OCI-LY7 (cell line): ENCODE measurements around the gene CDK2. TPM values are rescaled to one million over a fixed set of nuclear protein-coding genes. Genes with fewer than 3 reads are reported as not detected.

Source experiments
- BruUV-seq: library from RNA; stranded (reverse); fragments of 400-500 nt; replicated peaks from 2 replicates; lab custom pipeline; 2021; lab: Mats Ljungman, UMichigan
- CTCF ChIA-PET: fragments of 300-600 bp; sonication (Branson Sonifier 250); formaldehyde crosslinking; loops from one replicate; lab custom pipeline; 2022; ENCODE audit warnings: antibody characterized with exemption; ENCODE audit not compliant: unreplicated experiment; lab: Charles Lee
- POLR2A ChIA-PET: fragments of 300-600 bp; sonication (Branson Sonifier 250); formaldehyde crosslinking; loops from one replicate; lab custom pipeline; 2022; ENCODE audit warnings: antibody characterized with exemption; lab: Charles Lee
- DNase-seq: peaks from one replicate; pipeline ENCODE4 v3.0.0-alpha.2; 2015; ENCODE audit warnings: low spot score
- H2AFZ ChIP-seq: fragments of 200-600 bp; sonication (generic), shearing (Covaris generic); 2 replicates; pipeline ENCODE4 v1.6.1; 2014; ENCODE audit warnings: mild to moderate bottlenecking, antibody characterized with exemption, low read length, moderate library complexity
- H3K27ac ChIP-seq: fragments of 200-600 bp; sonication (generic); 2 replicates; pipeline ENCODE4 v1.5.1; 2014; ENCODE audit warnings: mixed run types, low read depth, mild to moderate bottlenecking, moderate library complexity, low read length, inconsistent platforms; ENCODE audit not compliant: poor library complexity, severe bottlenecking
- H3K36me3 ChIP-seq: fragments of 200-600 bp; sonication (generic); 2 replicates; pipeline ENCODE4 v1.6.1; 2014; ENCODE audit warnings: mild to moderate bottlenecking, antibody characterized with exemption, low read length, moderate library complexity, mixed read lengths; ENCODE audit not compliant: insufficient read depth
- H3K4me1 ChIP-seq: fragments of 200-600 bp; sonication (generic); 2 replicates; pipeline ENCODE4 v1.5.1; 2014; ENCODE audit warnings: mild to moderate bottlenecking, low read length; ENCODE audit not compliant: insufficient read depth, poor library complexity, severe bottlenecking
- H3K4me2 ChIP-seq: fragments of 200-600 bp; sonication (generic); 2 replicates; pipeline ENCODE4 v1.6.1; 2014; ENCODE audit warnings: mild to moderate bottlenecking, low read length
- H3K4me3 ChIP-seq: fragments of 200-600 bp; sonication (generic); 2 replicates; pipeline ENCODE4 v1.5.1; 2014; ENCODE audit warnings: mild to moderate bottlenecking, low read depth, low read length; ENCODE audit not compliant: poor library complexity, severe bottlenecking
- H3K79me2 ChIP-seq: fragments of 200-600 bp; sonication (generic); 2 replicates; pipeline ENCODE4 v1.6.1; 2016; ENCODE audit warnings: low read depth, mild to moderate bottlenecking, low read length, moderate library complexity, mixed read lengths; ENCODE audit not compliant: insufficient read depth
- H3K9me2 ChIP-seq: fragments of 200-600 bp; sonication (generic); 2 replicates; pipeline ENCODE4 v1.6.1; 2016; ENCODE audit warnings: mild to moderate bottlenecking, low read length, mixed read lengths; ENCODE audit not compliant: insufficient read depth
- H3K9me3 ChIP-seq: fragments of 200-600 bp; sonication (generic); 2 replicates; pipeline ENCODE4 v1.6.1; 2014; ENCODE audit warnings: mild to moderate bottlenecking, mixed run types, low read length, mixed read lengths
- H4K20me1 ChIP-seq: fragments of 200-600 bp; sonication (generic); 2 replicates; pipeline ENCODE4 v1.6.1; 2014; ENCODE audit warnings: mild to moderate bottlenecking, antibody characterized with exemption, low read length, moderate library complexity, mixed read lengths; ENCODE audit not compliant: insufficient read depth
- EZH2phosphoT487 ChIP-seq: fragments of 200-600 bp; sonication (generic); IDR thresholded peaks from 2 replicates; pipeline ENCODE4 v1.6.1; 2018; ENCODE audit warnings: low read depth, borderline replicate concordance, mild to moderate bottlenecking, mixed run types, antibody characterized with exemption, low read length, moderate library complexity, mixed read lengths
- intact Hi-C: fragments of 100-400 bp; cut with micrococcal nuclease; formaldehyde crosslinking; loops from one replicate; pipeline ENCODE4 v1.10.0; 2022; ENCODE audit not compliant: unreplicated experiment
- total RNA-seq, 2 experiments: library from RNA; depleted of rRNA in 1 of 2; stranded (reverse); fragments of >200 nt in 1 of 2; shearing (Covaris generic) in 1 of 2; gene quantifications; 2 replicates each; pipeline ENCODE4 v1.2.3, GENCODE V29; 2014 to 2022
- TF ChIP-seq, protein P1 (sequence below): fragments of 200-600 bp; sonication (generic); conservative IDR thresholded peaks from 2 replicates; pipeline ENCODE4 v1.5.1; 2014; ENCODE audit warnings: mild to moderate bottlenecking, antibody characterized with exemption, low read length, moderate library complexity, mixed read lengths

Gene CDK2
- total RNA-seq, 2 experiments from 2014 or later, result 68.1 to 81.4 TPM

DNA sequence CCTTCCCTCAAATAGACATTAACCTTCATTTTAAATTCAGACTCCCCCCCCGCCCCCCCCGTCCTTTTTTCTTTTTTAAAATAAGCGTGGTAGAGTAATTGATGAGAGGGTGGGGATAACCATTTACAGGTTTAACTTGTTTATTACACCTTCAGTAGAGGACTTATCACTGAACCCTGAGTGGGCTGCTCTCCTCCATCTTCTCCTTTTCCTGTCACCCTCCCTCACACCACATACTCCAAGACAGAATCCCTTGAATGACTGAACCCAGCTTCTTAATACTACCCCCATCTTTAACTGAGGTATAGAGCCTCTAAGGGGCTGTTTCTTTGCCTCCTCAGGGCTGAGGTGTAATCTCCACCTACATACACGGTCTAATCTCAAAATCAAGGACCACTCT is 50.6 kb downstream of the CDK2 start:
- no peak overlapping the region for H3K4me3 ChIP-seq
- H3K27ac ChIP-seq, result no peak overlapping the region
- no peaks in the 10 kb centered on the region for H3K4me1 ChIP-seq
- no peaks in the 10 kb centered on the region for H3K36me3 ChIP-seq
- BruUV-seq, result no TSS peak
- ChIA-PET CTCF (no interaction called here), POLR2A (interaction anchor here (0.7 kb wide), 1 partner anchor 11 kb away, joined by 3 read pairs; no protein-coding TSS in a partner anchor)
- intact Hi-C loops, result no loop called here
- H3K9me3 ChIP-seq, result no peaks in the 10 kb centered on the region
- no peaks in the 10 kb centered on the region for H3K79me2 ChIP-seq
- TF ChIP-seq, protein P1, sequence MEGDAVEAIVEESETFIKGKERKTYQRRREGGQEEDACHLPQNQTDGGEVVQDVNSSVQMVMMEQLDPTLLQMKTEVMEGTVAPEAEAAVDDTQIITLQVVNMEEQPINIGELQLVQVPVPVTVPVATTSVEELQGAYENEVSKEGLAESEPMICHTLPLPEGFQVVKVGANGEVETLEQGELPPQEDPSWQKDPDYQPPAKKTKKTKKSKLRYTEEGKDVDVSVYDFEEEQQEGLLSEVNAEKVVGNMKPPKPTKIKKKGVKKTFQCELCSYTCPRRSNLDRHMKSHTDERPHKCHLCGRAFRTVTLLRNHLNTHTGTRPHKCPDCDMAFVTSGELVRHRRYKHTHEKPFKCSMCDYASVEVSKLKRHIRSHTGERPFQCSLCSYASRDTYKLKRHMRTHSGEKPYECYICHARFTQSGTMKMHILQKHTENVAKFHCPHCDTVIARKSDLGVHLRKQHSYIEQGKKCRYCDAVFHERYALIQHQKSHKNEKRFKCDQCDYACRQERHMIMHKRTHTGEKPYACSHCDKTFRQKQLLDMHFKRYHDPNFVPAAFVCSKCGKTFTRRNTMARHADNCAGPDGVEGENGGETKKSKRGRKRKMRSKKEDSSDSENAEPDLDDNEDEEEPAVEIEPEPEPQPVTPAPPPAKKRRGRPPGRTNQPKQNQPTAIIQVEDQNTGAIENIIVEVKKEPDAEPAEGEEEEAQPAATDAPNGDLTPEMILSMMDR, result no peak
- TF ChIP-seq EZH2phosphoT487, result no peak
- no peak overlapping the region for H2AFZ ChIP-seq
- no peak for DNase-seq
- H3K9me2 ChIP-seq, result no peaks in the 10 kb centered on the region
- H4K20me1 ChIP-seq, result no peaks in the 10 kb centered on the region
- no peak overlapping the region for H3K4me2 ChIP-seq

DNA sequence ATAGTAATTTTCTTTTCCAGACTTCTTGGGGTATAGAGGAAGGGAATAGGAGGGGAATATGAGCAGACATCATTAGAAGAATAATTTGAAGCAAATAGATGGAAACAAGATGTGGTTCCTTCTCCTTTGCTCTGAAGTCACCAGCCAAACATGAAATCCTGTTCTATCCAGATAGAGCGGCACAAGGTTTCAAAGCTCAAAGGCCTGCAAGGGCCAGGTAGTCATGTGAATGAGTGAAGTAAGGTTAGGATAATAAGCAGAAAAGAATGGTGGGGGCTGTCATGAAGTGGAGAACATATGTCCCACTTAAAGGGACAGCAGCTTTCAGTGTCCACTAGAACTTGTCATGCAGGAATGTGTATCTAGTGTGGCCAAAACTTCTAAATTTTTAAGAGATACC is 51.7 kb downstream of the CDK2 start:
- DNase-seq, result no peak
- Histone ChIP-seq H3K4me2 (no peak overlapping the region), H3K4me1 (no peaks in the 10 kb centered on the region), H2AFZ (no peak overlapping the region), H3K27ac (no peak overlapping the region), H3K4me3 (no peak overlapping the region), H3K36me3 (no peaks in the 10 kb centered on the region), H4K20me1 (no peaks in the 10 kb centered on the region), H3K9me3 (no peaks in the 10 kb centered on the region), H3K79me2 (no peaks in the 10 kb centered on the region), H3K9me2 (no peaks in the 10 kb centered on the region)
- ChIA-PET POLR2A (no interaction called here), CTCF (no interaction called here)
- intact Hi-C loops, result no loop called here
- no peak for TF ChIP-seq EZH2phosphoT487
- TF ChIP-seq, protein P1, result no peak
- no TSS peak for BruUV-seq

DNA sequence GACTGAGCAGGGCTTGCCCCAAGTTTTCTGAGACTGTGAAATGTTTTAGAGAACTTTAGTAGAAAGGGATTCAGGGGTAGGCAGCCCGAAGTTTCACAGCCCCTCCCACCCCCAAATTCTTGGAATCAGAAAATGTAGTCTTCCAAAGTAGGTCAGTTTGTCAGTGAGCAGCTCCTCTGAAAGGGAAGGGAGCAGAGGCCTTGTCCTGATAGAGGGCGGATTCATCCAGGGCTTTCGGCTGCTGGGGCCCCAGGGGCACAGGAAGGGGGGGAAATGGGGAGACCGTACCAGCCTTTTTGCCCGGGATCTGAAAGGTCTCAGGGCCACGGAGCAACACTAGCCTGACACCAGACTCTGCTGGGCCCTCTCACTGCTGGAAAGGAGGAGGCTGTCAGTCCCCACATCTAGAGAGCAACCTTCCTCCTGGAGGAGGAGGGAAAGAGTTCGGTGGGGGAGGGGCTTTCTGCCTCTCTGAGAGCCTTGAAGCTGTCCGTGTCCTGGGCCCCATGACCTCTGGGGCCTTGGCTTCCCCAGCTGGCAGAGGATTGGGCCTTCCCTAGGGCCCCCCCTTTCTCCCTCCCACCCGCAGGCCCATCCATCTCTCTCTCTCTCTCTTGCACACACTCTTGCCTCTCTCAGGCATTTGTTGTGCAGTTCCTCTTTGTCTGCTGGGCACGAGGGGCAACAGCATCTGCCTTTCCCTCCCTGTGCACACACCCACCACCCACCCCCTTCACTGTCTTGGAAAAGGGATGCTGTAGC is 54.0 kb downstream of the CDK2 start, which contains the start of gene IKZF4:
TSS of gene IKZF4 (plus strand) at position 621 of the 762 bp plus-strand sequence. CDS start 451 bp downstream, outside the sequence.
- no peak within 1 kb of the TSS for H3K4me2 ChIP-seq
- H3K36me3 ChIP-seq, result no peaks in the 10 kb centered on the region
- intact Hi-C loops, result no loop called here
- H2AFZ ChIP-seq, result no peak within 1 kb of the TSS
- no peaks in the 10 kb centered on the region for H3K9me3 ChIP-seq
- no peaks in the 10 kb centered on the region for H3K9me2 ChIP-seq
- TF ChIP-seq, protein P1, result no peak
- no peak for TF ChIP-seq EZH2phosphoT487
- DNase-seq, result no peak
- ChIA-PET POLR2A (interaction anchor here (0.6 kb wide), 1 partner anchor 26 kb away, joined by 3 read pairs; no protein-coding TSS in a partner anchor), CTCF (no interaction called here)
- no peak within 1 kb of the TSS for H3K4me3 ChIP-seq
- H3K4me1 ChIP-seq, result no peaks in the 10 kb centered on the region
- H3K27ac ChIP-seq, result no peak within 1 kb of the TSS
- no TSS peak for BruUV-seq
- no peaks in the 10 kb centered on the region for H4K20me1 ChIP-seq
- H3K79me2 ChIP-seq, result no peaks in the 10 kb centered on the region
